ENCODE data around the gene AGAP5. TPM values are rescaled to one million over a fixed set of nuclear protein-coding genes. Genes with fewer than 3 reads are reported as not detected.
"Not testable (repeated sequence)": the region's sequence is repeated elsewhere in the genome, so short reads cannot be mapped to it uniquely, and the experiment has no call there.

The AGAP5 gene
- total and polyA plus RNA-seq, 2 of the 13 experiments (the other 11 are each of a cell fraction or from before 2014, with no cell fraction given) = 5.3 to 7.9 TPM

- no peak for TF ChIP-seq HNF1A (IDR thresholded peaks at IDR 0.05; ENCODE audit: low read depth)
- no peak for TF ChIP-seq HNF1A (CRISPR knock-in tag; IDR thresholded peaks at IDR 0.05; ENCODE audit: borderline replicate concordance)
- no peak for TF ChIP-seq ZNF275 (CRISPR knock-in tag; IDR thresholded peaks at IDR 0.05; ENCODE audit: borderline replicate concordance)
- TF ChIP-seq ONECUT2 (CRISPR knock-in tag; IDR thresholded peaks at IDR 0.05) = no peak
- no peak for TF ChIP-seq FUBP1 (CRISPR knock-in tag; IDR thresholded peaks at IDR 0.05; ENCODE audit: borderline replicate concordance)
These were observed 25.6 kb upstream of the AGAP5 start (continued) for GRCh38 chr10:73723516-73723915.

- FAIRE-seq; CTCF ChIA-PET (ENCODE audit: low intra/inter-chr PET ratio, low total read pairs): not testable (repeated sequence)
These were observed 22.7 kb upstream of the AGAP5 start for GRCh38 chr10:73720561-73720960.

More at GRCh38 chr10:73720561-73720960, 22.7 kb upstream of the AGAP5 start:
- ATAC-seq; H3K9me3 ChIP-seq (ENCODE audit: low read length); BruUV-seq (replicated peaks); POLR2A ChIA-PET; H3K79me2 ChIP-seq (ENCODE audit: insufficient read depth, low read length); intact Hi-C loops (cut with micrococcal nuclease; ENCODE audit: unreplicated experiment); H3K4me1 ChIP-seq (ENCODE audit: insufficient read depth, low read length); H3K27me3 ChIP-seq (ENCODE audit: control insufficient read depth in 1 of 2, insufficient read depth in 2 of 2, low read length in 2 of 2); DNase-seq (ENCODE audit: low spot score); H2AFZ ChIP-seq (ENCODE audit: low read length); H3K27ac ChIP-seq (ENCODE audit: extremely low read length, insufficient read depth, low read length); H3K4me2 ChIP-seq (ENCODE audit: low read depth, low read length); H4K20me1 ChIP-seq (ENCODE audit: insufficient read depth, low read length); in situ Hi-C loops (cut with HindIII; ENCODE audit: extremely low pct_ligation_motif_present, low pct_unique_long_range_greater_than_20kb); H3K9ac ChIP-seq (ENCODE audit: insufficient read depth, low read depth, low read length); H3K4me3 ChIP-seq (replicated peaks in 1 of 3; ENCODE audit: insufficient read depth in 1 of 3, low read depth in 2 of 3, low read length in 3 of 3): not testable (repeated sequence)
- H3K36me3 ChIP-seq (replicated peaks in 1 of 2; ENCODE audit: control insufficient read depth in 1 of 2, insufficient read depth in 2 of 2, low read length in 2 of 2) = peaks cover 8 to 55% of the 10 kb centered on the region in 2 experiments; a peak in 4 of 5 replicates
- 97% methylated on average over 4 of the region's 4 CpGs for WGBS (ENCODE audit: low lambda C conversion rate)

Data from HepG2 (cell line).